Sigmoid colon (tissue), 4 donors: ENCODE data around the gene SBF2.

Source experiments
- CTCF ChIP-seq, 4 experiments: fragments of 450-650 bp in 3 of 4; fragments of 200-600 bp in 1 of 4; IDR thresholded peaks; one replicate each; pipeline ENCODE4 v1.5.1; 2016 to 2019; ENCODE audit warnings: antibody characterized with exemption in 4 of 4, mild to moderate bottlenecking in 3 of 4, moderate library complexity in 2 of 4
- POLR2A ChIP-seq, 2 donors: fragments of 450-650 bp; IDR thresholded peaks; one replicate each; pipeline ENCODE4 v1.6.1; 2016; ENCODE audit warnings: antibody characterized with exemption in 2 of 2, mild to moderate bottlenecking in 2 of 2, moderate library complexity in 2 of 2
- POLR2AphosphoS5 ChIP-seq, 4 donors: sonication (generic); formaldehyde crosslinking; IDR thresholded peaks; one replicate each; pipeline ENCODE4 v1.6.1; 2017; ENCODE audit warnings: antibody characterized with exemption in 4 of 4

GRCh38 chr11:10107497-10107896 is 186.5 kb downstream of the SBF2 start:
- no peak for TF ChIP-seq POLR2A (IDR thresholded peaks at IDR 0.05)
- TF ChIP-seq CTCF (IDR thresholded peaks at IDR 0.05) = no peak
- no peak for TF ChIP-seq POLR2AphosphoS5 (IDR thresholded peaks at IDR 0.05)
